LoVo (cell line): Measurements from ENCODE around the gene BPIFB2.

ENCODE experiments used
- DNase-seq: peaks from one replicate; pipeline ENCODE4 v3.0.0-alpha.2; 2016; ENCODE audit warnings: low spot score

Gene BPIFB2

GRCh38 chr20:32985596-32985995 is 21.9 kb upstream of the BPIFB2 start:
- no peak for DNase-seq

DNA sequence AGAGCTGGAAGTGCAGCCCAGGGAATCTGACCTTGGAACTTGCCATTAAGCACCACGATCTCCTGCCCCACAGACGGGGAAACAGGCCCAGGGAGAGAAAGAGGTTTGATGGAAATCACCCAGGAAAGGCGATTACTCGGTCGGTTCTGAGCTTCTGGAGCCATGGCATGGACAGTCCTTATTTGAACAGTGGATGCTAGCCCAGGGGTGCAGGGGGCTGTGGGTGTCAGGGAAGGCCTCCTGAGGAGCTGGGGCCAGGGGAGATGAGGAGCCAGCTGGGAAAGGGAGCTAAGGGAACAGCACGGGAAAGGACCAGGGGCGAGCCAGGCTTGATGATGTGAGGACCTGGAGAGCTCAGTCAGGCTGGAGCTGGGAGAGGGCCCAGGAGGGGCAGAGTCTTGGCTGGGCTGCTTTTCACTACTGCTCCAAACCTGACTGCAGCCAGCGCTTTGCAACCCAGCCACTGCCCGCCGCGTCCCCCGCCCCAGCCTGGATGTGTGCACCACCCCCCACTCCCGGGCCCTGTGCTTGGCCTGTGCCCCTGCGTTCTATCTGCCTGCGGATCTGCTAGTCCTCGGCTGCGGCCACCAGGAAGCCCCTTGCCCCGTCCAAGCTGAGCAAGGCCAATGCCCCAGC is 21.1 kb upstream of the BPIFB2 start:
- DNase-seq, result no peak

- DNase-seq, result no peak
Measured at GRCh38 chr20:32987044-32987825, 20.3 kb upstream of the BPIFB2 start.

- DNase-seq, result no peak
Measured at GRCh38 chr20:32988008-32988407, 19.5 kb upstream of the BPIFB2 start.

DNA sequence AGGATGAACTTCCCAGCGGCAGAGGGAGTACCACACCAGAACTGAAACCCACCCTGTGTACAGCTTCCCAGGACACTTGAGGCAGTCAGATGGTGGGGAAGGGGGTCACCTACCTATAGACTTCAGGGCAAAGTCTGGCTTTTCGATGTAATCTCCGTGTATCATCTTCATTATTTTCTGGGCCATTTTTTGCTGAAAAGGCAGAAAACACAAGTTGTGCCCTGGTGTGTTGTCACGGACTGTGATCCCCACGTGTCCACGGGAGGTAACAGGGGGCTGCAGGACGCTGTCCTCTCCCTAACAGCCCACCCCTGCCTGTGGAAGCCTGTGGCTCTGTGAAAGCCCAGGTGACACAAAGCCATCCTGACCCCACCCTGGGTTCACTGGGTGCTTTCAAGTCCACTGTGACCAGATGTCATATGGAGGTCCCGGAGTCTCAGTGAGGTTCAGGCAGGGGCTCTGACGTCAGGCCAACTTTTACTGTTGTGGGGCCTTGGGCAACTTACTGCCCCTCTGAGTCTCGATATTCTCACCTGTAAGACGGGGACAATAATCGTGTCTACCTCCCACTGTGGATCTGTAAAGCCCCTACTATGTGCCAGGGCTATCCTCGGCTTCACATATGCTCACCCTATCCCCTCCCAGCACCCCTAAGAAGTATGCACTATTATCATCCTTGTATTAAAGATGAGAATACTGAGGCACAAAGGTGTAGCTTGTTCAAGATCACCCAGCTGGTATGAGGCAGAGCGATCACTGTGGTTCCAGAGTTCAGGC is 17.8 kb upstream of the BPIFB2 start:
- no peak for DNase-seq

- no peak for DNase-seq
Measured at GRCh38 chr20:32990426-32990825, 17.1 kb upstream of the BPIFB2 start.

DNA sequence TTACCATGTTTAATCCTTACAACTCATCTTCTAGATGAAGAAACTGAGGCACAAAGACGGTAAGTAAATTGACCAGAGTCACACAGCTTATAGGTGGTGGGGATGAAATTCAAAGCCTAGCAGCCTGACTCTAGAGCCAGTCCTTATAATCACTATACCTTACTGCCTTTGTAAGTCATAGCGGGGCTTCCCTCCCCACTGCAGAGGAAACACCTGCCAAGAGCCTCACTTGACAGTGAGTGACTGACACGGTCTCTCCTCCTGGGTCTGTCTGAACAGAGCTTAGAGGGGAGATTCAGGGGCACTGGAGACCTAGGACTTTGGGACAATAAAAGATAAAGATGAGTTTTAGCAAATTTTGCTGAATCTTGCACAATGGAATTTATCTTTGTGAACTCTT is 16.1 kb upstream of the BPIFB2 start:
- DNase-seq, result no peak

GRCh38 chr20:32991792-32992641 is 15.5 kb upstream of the BPIFB2 start:
- DNase-seq, result no peak

- no peak for DNase-seq
Measured at GRCh38 chr20:32993496-32994050, 13.9 kb upstream of the BPIFB2 start.

DNA sequence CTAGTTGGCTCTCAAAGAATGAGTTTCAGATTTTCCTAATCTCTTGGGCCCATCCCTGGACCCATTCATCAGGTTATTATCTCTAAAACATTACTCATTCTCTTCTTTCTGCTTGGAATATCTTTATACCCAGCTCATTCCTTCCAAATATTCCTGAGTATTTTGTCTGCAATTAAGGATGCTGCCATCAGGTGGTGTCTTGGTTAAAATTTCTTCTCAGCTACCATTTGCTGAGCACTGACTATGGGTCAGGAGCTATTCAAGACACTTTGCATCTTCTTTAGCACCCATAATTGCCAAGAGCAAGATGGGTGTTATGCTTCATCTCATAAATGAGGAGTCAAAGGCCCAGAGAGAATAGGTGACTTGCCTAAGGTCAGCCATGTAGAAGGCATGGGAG is 11.7 kb upstream of the BPIFB2 start:
- no peak for DNase-seq

DNA sequence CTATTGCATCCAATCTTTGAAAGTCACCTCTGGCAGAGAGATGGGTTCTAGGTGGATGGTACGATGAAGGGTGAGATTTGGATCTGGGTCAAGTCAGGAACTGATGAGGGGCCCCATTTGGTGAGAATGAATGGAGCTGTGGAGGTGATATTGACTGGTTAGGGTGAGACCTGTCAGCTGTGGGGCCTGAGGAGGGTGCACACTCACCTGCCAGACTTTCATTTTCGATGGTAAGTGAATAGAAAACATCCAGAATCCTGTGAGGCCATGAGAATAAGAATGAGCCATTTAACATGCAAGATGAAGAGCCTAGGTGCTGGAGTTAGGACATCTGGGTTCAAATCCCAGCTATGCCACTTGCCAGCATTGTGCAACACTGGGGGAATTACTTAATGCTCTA is 10.1 kb upstream of the BPIFB2 start:
- no peak for DNase-seq

DNA sequence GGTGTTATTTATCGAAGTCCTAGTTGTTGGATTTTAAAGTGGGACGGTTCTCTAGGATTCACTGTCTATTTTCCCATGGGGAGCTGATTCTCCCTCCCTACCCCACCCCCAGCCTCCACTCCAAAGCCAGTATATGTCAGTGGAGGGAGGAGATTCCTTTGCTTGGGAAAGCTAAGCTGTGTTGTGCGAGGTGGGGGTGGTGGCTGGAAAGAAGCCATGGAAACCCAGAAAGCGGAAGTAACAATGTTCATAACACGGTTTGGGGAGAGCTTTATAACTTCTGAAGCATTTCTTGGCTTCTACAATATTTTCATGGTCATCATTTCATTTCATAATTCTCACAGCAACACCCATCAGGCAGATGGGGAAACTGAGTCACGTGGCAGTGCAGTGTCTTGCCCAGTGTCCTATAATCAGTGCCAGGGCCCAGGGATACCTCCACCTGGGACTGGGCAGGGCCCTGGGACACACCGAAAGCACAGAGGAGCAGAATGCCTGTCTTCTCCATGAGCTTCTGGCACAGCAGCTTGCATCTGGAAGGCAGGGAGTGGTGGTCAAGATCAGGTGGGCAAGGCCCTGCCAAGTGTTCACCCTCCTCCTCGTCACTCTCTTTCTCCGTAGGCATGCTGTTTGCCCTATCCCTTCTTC is 7.8 kb upstream of the BPIFB2 start:
- no peak for DNase-seq

DNA sequence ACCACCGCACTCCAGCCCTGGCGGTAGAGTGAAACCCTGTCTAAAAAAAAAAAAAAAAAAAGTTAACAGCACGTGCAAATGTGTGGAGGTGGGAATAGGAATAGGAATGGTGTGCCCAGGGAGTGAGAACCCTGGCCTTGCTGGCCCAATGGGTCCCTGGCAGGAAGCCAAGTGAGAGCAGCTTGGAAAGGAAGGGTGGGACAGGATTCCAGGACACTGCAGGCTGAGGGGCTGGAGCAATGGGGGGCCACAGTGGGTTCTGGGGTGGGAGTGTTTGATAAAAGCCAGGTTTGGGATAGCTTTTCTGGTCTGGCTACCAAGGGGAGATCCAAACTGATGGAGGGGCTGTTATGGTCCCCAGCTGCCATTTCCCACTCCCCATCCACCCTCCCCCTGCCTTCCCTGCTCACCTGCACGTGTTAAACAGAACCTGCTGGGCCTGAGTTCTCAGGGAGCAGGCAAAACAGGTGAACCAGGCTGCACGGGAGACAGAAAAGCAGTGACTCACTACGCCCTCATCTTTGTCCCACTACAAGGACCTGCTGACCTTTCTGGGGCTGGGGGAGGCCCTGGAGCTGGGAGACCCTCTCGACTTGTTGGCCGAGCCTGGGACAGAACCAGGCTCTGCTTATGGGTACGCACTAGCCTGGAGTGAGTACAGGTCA is 6.6 kb upstream of the BPIFB2 start:
- DNase-seq, result no peak

DNA sequence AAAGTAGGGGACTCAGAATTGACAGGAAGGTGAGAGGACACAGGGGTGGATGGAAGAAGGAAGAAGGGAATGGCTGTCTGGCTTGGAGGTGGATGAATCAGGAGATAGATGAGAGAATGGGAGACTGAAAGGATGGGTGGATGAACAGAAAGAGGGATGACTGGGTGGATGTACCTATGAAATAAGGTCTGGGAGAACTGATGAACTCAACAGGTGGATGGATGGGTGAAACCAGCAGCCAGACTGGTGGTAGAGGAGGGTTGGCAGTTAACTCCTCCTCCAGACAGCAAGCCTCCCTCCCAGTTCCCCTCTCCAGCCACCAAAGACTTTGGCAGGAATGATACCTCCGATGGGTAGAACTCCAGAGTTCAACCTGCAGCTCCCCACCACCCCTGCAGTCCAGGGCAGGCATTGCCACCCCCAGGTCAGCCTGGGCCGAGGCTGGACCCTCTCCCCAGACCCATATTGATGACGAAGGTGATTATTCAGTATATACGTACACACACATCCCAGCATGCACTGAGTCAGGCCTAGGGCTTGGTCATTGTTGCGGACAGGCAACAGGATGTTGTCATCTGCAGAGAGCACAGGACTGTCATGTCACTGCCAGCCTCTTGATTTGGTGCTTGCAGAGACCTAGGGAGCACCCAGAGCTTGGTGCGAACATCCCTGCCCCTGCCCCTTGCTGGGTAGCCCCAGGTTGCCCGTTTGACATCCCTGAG is 5.3 kb upstream of the BPIFB2 start:
- no peak for DNase-seq

- no peak for DNase-seq
Measured at GRCh38 chr20:33004141-33004751, 3.3 kb upstream of the BPIFB2 start, which contains the start of gene SUN5. Gene SUN5, minus strand, starts transcription at chr20:33004433. Its CDS starts 93 bp downstream, at chr20:33004340.

GRCh38 chr20:33005132-33005566 is 2.4 kb upstream of the BPIFB2 start:
- DNase-seq, result no peak

DNA sequence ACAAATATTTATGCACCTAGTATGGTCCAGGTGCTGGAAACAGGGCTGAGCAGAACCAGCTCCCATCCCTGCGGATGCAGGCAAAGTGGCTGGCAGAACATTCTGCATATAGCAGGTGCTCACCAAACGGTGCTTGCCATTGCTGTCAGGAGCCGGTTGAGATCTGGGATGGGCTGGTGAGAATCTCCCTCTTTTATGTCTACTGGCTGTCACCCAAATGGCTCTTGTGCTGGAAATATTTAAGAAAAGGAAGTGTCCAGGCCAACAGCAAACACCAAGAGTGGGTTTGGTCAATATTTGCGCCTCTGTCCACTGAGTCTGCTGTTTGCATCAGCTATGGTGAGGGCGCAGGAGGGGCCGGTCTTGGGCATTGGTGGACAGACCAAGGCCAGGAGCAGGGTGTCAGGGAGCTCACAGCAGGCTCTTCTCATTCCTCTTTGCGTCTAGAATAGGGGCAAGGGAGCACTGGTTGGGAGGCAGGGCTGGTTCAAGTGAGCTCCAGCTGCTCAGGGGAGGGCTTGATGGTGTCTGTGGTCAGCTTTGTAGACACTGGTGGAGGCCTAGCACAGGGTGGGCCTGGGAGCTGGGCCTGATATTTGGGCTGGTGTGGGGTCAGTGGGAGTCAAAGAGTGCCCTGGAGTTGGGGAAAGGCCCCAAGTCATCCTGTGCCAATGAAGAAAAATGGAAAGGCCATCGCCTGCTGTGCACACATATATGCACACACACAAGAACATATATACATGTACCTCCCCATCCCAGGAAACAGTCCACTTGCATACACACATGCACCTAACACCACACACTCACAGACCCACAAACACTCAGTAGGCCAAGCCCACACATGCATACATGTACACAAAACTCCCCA is 1.4 kb upstream of the BPIFB2 start:
- DNase-seq, result no peak

- no peak for DNase-seq
Measured at GRCh38 chr20:33006776-33007375, 628 bp upstream of the BPIFB2 start.
